Measurements from ENCODE around the gene CPLANE1. TPM values are rescaled to one million over a fixed set of nuclear protein-coding genes. Genes with fewer than 3 reads are reported as not detected.
"Not testable (repeated sequence)": the region's sequence is repeated elsewhere in the genome, so short reads cannot be mapped to it uniquely, and the experiment has no call there.

CPLANE1 gene
- total RNA-seq, 3 donors from 2014 or later: 8.5 to 21.6 (median 13.6) TPM

DNA sequence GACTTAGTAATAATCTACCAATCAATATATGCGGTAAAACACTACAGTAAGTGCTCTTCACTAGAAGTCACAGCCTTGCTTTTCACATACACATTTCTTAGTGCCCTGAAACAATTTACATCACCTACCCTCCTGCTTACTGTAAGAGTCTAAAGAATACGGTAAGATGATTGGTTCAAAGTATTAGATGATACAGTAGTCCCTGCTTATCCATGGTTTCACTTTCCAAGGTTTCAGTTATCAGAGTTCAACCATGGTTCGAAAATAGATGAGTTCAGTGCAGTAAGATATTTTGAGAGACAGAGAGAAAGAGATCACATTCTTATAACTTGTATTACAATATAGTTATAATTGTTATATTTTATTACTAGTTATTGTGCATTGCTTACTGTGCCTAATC lies 83.0 kb downstream of the CPLANE1 start:
- Histone ChIP-seq H3K4me3 (no peak overlapping the region), H3K4me1 (ENCODE audit: low read depth) (no peaks in the 10 kb centered on the region), H3K36me3 (ENCODE audit: low read depth) (no peaks in the 10 kb centered on the region), H3K9me3 (no peaks in the 10 kb centered on the region)
- TF ChIP-seq, protein P1, sequence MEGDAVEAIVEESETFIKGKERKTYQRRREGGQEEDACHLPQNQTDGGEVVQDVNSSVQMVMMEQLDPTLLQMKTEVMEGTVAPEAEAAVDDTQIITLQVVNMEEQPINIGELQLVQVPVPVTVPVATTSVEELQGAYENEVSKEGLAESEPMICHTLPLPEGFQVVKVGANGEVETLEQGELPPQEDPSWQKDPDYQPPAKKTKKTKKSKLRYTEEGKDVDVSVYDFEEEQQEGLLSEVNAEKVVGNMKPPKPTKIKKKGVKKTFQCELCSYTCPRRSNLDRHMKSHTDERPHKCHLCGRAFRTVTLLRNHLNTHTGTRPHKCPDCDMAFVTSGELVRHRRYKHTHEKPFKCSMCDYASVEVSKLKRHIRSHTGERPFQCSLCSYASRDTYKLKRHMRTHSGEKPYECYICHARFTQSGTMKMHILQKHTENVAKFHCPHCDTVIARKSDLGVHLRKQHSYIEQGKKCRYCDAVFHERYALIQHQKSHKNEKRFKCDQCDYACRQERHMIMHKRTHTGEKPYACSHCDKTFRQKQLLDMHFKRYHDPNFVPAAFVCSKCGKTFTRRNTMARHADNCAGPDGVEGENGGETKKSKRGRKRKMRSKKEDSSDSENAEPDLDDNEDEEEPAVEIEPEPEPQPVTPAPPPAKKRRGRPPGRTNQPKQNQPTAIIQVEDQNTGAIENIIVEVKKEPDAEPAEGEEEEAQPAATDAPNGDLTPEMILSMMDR (IDR thresholded peaks at IDR 0.05): no peak
- intact Hi-C loops (cut with DNase I, micrococcal nuclease): no loop called here
- DNase-seq: no peak
- no peak for ATAC-seq

DNA sequence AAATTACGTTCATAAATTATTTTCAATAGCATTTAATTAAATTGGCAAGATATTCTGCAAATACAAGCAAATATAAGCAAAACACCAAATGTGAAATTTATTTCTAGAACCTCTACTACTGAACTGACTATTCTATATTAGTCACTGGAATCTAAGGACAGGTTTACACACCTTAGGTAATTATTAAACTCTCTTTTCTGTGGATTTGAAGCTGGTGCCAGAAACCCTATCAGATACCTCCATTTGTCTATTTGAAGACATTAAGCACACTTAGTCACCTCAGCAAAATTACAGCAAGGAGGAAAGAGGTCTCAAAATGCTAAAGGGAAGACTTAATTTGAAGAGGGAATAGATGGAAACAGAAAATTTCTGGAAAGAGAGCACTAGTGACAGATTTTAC lies 83.4 kb downstream of the CPLANE1 start:
- intact Hi-C loops (cut with DNase I, micrococcal nuclease): no loop called here
- H3K4me3 ChIP-seq: no peak overlapping the region
- ATAC-seq: peak; percentile 48
- H3K4me1 ChIP-seq (ENCODE audit: low read depth): no peaks in the 10 kb centered on the region
- H3K36me3 ChIP-seq (ENCODE audit: low read depth): no peaks in the 10 kb centered on the region
- no peaks in the 10 kb centered on the region for H3K9me3 ChIP-seq
- DNase-seq: no peak
- TF ChIP-seq, protein P1 (IDR thresholded peaks at IDR 0.05): no peak

DNA sequence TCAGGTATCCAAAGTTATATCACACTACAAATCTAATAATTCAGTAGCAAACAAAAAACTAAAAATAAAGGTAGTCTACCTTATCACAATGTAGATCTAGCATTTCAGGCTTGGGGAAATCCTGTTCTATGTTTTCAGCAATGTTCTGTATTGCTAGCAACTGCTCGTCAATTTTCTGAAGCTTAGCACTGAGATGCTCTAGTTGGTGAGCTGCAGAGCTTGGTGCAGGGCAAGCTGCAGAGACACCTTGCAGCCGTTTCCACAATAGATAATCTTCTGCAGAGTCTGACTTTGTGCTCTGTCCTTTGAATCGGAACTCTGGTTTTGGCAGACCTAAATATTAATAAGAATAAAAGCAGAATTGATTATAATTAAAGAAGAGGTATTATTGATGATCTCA lies 95.5 kb downstream of the CPLANE1 start:
- DNase-seq (no peak), ATAC-seq (no peak)
- intact Hi-C loops (cut with DNase I, micrococcal nuclease): loop anchor here in 1 of 2 donors (5.0 kb wide), 1 partner anchor 146 kb away; no protein-coding TSS in a partner anchor
- Histone ChIP-seq H3K36me3 (ENCODE audit: low read depth) (no peaks in the 10 kb centered on the region), H3K9me3 (no peaks in the 10 kb centered on the region), H3K4me1 (ENCODE audit: low read depth) (no peaks in the 10 kb centered on the region), H3K4me3 (no peak overlapping the region)
- TF ChIP-seq, protein P1 (IDR thresholded peaks at IDR 0.05): no peak

DNA sequence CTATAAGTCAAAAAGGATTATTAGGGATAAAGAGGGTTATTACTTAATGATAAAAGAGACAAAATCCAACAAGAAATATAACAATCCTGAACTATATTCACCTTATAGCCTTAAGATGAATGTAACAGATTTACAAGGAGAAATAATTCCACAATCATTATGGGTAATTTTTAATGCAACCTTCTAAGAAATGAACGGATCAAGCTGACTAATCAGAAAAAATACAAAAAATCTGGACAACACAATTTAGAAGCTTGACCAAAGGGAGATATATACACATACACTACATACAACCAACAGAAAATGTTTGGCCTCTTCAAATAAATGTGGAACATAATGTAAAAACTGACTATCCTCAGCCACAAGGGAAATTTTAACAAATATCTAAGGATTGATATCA lies 102.3 kb downstream of the CPLANE1 start:
- intact Hi-C loops (cut with DNase I, micrococcal nuclease): no loop called here
- ATAC-seq (no peak), DNase-seq (no peak)
- Histone ChIP-seq H3K36me3 (ENCODE audit: low read depth) (no peaks in the 10 kb centered on the region), H3K4me1 (ENCODE audit: low read depth) (no peaks in the 10 kb centered on the region), H3K4me3 (no peak overlapping the region), H3K9me3 (no peaks in the 10 kb centered on the region)
- TF ChIP-seq, protein P1 (IDR thresholded peaks at IDR 0.05): no peak

DNA sequence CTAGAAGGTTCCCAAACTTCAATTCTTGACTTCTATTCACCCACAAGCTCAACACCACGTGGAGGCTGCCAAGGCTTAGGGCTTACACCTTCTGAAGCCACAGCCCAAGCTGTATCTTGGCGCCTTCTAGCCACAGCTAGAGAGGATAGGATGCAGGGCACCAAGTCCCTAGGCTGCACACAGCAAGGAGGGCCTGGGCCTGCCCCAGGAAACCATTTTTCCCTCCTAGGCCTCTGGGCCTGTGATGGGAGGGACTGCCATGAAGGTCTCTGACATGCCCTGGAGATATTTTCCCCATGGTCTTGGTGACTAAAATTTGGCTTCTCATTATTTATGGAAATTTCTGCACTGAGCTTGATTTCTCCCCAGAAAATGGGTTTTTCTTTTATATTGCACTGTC lies 112.5 kb downstream of the CPLANE1 start:
- no peak for DNase-seq
- intact Hi-C loops (cut with DNase I, micrococcal nuclease): no loop called here
- no peaks in the 10 kb centered on the region for H3K36me3 ChIP-seq (ENCODE audit: low read depth)
- no peak for ATAC-seq
- no peaks in the 10 kb centered on the region for H3K4me1 ChIP-seq (ENCODE audit: low read depth)
- TF ChIP-seq, protein P1 (IDR thresholded peaks at IDR 0.05): no peak
- peaks cover 3% of the 10 kb centered on the region for H3K9me3 ChIP-seq
- no peak overlapping the region for H3K4me3 ChIP-seq

DNA sequence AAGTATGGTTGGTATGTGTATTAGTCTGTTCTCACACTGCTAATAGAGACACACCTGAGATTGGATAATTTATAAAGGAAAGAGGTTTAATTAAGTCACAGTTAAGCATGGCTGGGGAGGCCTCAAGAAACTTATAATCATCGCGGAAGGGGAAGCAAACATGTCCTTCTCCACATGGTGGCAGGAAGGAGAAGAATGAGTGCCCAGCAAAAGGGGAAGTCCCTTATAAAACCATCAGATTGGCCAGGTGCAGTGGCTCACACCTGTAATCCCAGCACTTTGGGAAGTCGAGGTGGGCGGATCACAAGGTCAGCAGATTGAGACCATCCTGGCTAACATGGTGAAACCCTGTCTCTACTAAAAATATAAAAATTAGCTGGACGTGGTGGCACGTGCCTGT lies 113.9 kb downstream of the CPLANE1 start:
- H3K36me3 ChIP-seq (ENCODE audit: low read depth); H3K9me3 ChIP-seq; H3K4me1 ChIP-seq (ENCODE audit: low read depth); DNase-seq; H3K4me3 ChIP-seq; ATAC-seq; intact Hi-C loops (cut with DNase I, micrococcal nuclease): not testable (repeated sequence)
